ENCODE results near the gene NPHP4.

NPHP4 gene

GRCh38 chr1:5874416-5875110 lies 117.7 kb downstream of the NPHP4 start:
- DNase-seq (ENCODE audit: insufficient read length, low spot score) (no peak), FAIRE-seq (no peak)
- no peak for TF ChIP-seq CTCF (IDR thresholded peaks at IDR 0.05; ENCODE audit: insufficient read depth, missing control alignments)

GRCh38 chr1:5873556-5873955 lies 118.7 kb downstream of the NPHP4 start:
- FAIRE-seq = no peak
- DNase-seq (ENCODE audit: insufficient read length, low spot score) = no peak
- TF ChIP-seq CTCF (IDR thresholded peaks at IDR 0.05; ENCODE audit: insufficient read depth, missing control alignments) = no peak

- no peak for FAIRE-seq
- DNase-seq (ENCODE audit: insufficient read length, low spot score) = no peak
- no peak for TF ChIP-seq CTCF (IDR thresholded peaks at IDR 0.05; ENCODE audit: insufficient read depth, missing control alignments)
These were observed 119.3 kb downstream of the NPHP4 start for GRCh38 chr1:5872886-5873285.

- no peak for DNase-seq (ENCODE audit: insufficient read length, low spot score)
- TF ChIP-seq CTCF (IDR thresholded peaks at IDR 0.05; ENCODE audit: insufficient read depth, missing control alignments) = no peak
- FAIRE-seq = no peak
These were observed 123.2 kb downstream of the NPHP4 start for GRCh38 chr1:5868931-5869500.

GRCh38 chr1:5865774-5866173 lies 126.5 kb downstream of the NPHP4 start:
- FAIRE-seq = no peak
- no peak for TF ChIP-seq CTCF (IDR thresholded peaks at IDR 0.05; ENCODE audit: insufficient read depth, missing control alignments)
- DNase-seq (ENCODE audit: insufficient read length, low spot score) = no peak

GRCh38 chr1:5865056-5865455 lies 127.2 kb downstream of the NPHP4 start:
- FAIRE-seq (no peak), DNase-seq (ENCODE audit: insufficient read length, low spot score) (no peak)
- TF ChIP-seq CTCF (IDR thresholded peaks at IDR 0.05; ENCODE audit: insufficient read depth, missing control alignments) = no peak

- no peak for TF ChIP-seq CTCF (IDR thresholded peaks at IDR 0.05; ENCODE audit: insufficient read depth, missing control alignments)
- no peak for FAIRE-seq
- DNase-seq (ENCODE audit: insufficient read length, low spot score) = no peak
These were observed 128.0 kb downstream of the NPHP4 start for GRCh38 chr1:5864256-5864655.

Data from D721Med (cell line).